GM11168 (cell line): Measurements from ENCODE around the gene SETBP1.

ENCODE experiments used
- in situ Hi-C: fragments of 300-500 bp; cut with MboI; formaldehyde crosslinking; loops from one replicate; pipeline ENCODE4 v1.12.0; 2022; ENCODE audit warnings: low sequenced_read_pairs; ENCODE audit not compliant: unreplicated experiment

The SETBP1 gene

DNA sequence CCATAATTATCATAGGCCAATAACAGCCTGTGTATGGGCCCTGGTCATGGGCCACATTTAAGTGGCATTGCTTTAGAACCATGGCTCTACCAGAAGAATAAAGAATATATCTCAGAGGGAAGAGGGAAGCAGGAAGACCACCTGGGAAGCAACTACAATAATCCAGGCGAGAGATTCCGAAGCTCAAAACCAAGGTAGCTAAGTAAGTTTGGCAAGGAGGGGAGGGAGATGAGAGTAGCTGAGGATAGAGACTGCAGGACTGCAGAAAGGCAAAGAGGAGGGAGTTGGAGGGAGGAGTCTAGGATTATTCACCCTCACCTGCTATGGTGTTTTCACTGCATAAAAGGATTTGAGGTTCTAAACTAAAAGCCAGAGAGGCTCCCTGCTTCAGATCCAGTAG is 293.5 kb downstream of the SETBP1 start:
- in situ Hi-C loops, result no loop called here

DNA sequence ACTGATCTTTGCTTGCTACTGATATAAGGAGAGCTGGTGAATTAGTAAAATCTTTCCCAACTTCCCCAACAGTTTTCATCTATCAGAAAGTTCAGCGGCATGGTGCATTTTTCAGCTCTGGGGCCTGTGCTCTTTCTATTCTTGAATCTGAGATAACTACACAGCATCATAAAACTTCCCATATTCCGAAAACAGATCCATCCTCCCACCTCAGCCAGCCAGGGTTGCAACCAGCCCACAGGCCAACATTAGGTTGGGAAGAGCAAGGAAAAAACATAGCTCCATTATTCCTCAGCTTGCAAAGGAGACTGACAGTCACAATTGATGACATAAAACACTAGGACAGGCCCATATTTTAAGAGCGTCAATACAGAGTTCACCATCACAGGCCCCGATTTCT is 297.2 kb downstream of the SETBP1 start:
- in situ Hi-C loops, result no loop called here

DNA sequence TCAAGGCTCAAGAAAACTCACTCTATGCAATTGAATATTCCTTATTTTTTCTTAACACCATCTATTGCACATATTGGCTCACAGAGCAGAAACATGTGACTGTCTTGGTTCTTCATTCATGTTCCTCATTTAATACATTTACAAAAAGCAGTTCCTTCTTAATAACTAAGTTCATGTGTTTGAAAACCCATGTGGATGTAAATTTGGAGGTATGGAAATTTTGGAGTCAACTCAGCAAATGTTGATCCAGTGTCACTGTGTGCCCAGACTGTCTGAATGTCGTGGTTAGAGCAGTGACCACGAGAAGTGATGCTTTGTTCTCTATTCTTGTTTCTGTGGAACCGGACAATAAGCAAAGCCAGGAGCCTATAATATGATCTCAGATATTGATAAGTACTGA is 299.1 kb downstream of the SETBP1 start:
- in situ Hi-C loops, result no loop called here

DNA sequence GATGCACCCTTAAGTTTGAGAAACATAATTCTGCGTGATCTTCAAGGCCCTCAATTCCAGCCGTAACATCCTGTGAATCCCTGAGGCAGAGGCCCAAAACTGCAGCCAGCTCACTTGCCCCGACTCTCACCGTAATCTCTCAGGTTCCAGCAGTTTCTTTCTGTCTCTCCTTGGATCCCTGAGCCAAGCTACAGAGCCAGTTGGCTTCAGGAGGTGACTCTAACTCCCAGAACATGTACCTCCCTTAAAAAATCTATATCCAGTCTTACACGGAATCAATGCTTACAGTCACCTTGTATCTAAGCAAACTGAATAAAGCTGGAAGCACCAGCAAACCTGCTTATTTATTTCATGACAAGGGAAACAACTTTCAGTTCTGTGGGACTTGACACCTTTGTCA is 300.4 kb downstream of the SETBP1 start:
- in situ Hi-C loops, result no loop called here

DNA sequence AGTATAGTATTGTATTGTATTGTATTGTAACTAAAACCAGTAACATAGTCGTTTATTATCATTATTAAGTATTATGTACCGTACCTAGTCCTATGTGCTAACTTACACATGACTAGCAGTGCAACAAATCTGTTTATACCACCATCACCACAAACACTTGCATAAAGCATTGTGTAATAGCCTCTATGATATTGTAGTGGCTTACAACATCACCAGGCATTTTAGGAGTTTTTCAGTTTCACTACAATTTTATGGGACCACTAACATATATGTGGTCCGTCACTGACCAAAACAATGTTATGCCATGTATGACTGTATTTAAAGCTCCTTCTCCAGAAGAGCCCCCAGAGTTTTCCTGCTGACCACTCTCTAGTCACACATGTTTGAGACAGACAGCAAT is 306.2 kb downstream of the SETBP1 start:
- in situ Hi-C loops, result no loop called here

DNA sequence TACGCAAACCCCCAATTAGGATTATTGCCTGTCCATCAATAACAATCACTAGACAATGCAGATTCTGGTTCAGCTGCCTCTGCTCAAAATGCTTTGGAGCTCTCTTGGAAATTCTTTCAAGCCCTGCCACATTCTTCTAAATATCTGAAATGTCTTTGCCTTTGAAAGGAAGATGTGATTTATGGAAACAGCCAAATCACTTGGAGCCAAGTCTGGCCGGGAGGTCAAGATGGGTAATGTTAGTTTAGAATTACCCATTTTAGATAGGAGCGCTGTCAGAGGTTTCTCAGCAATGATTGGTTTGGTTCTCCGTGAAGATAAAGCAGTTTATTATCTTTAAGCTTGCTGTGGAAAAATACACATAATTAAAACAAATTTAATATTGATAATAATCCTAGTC is 306.7 kb downstream of the SETBP1 start:
- in situ Hi-C loops, result no loop called here

DNA sequence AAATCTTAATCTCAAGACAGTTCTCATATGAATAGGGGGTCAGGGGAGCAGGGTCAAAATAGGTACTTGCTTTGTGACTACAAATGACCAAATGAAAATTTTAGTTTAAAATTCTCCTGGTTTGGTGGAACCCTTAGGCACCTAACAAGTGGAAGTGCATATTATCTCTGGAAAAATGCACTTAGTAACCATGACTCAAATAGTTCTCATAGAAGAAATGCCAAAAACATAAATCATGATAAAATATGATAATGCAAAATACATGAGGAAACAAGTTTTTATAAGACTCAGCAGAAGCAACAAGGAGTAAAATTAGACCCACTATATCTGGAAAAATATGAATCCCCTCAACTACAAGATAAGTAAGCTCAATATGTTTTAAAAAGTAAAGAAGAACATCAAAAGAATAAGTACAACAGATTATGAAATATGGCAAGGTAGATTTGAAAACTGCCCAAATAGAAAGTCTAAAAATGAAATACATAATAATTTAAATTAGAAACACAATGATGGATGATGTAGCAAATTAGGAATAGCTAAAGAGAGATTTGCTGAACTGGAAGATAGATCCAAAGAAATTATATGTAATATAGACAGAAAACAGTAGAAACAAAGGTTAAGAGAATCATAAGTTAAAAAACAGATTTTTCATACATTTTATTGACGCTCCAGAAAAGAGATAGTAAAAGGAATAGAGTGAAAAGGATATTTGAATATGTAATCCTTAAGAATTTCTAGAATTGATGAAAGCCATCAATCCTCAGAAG is 308.3 kb downstream of the SETBP1 start:
- in situ Hi-C loops, result no loop called here

DNA sequence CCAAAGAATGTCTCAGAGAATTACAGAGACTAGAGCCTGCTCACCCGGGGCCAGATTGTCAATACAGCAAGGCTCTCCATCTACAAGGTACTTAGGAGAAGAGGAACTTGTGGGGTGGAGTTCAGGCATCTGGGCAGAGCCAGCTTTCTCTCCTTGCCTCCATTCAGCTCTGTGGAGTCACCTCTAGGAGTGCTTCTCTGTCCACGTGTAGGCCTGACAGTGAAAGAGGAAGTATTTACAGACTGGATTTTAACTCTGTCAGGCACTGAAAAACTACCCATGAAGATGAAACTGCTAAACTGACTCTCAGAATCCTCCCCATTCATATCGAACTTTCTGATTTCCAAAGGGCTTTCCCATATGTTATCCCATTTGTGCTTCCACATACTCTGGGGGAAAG is 315.6 kb downstream of the SETBP1 start:
- in situ Hi-C loops, result no loop called here

DNA sequence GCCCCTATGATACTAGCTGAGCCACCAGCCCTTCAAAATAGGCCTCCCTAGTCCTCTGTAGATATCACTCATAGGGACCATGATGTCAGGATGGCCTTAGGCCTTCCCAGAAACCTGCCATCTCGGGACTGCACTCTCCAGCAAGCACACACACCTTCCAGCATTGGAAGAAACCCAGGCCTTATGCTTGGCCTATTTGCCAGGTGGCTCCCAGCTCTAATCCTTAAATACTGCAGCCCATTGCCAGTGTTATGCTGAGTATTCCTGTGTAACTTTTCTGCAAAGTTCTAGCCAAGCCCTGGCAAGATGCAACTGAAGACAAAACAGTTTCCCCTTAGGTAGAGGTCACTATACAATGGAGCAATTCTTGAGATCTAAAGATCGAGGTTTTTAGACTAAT is 316.5 kb downstream of the SETBP1 start:
- in situ Hi-C loops, result no loop called here

DNA sequence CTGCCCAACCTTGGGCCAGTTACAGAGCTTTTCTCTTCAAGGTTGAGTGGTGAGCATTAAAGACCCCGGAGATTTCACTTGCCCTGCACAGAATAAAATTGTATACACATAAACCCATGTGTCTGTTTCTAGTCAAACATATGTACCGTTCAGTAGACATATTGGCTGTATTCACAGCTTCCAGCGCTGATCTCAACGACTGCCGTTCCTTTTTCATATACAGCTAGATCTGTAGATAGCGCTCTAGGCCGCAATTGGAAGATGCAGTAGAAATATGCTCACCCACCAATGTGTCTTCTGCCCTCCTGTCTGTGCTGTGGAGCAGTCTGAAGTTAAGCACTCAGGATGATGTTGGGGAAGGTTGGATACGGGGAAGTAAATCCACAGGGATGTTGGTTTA is 317.7 kb downstream of the SETBP1 start:
- in situ Hi-C loops, result no loop called here

DNA sequence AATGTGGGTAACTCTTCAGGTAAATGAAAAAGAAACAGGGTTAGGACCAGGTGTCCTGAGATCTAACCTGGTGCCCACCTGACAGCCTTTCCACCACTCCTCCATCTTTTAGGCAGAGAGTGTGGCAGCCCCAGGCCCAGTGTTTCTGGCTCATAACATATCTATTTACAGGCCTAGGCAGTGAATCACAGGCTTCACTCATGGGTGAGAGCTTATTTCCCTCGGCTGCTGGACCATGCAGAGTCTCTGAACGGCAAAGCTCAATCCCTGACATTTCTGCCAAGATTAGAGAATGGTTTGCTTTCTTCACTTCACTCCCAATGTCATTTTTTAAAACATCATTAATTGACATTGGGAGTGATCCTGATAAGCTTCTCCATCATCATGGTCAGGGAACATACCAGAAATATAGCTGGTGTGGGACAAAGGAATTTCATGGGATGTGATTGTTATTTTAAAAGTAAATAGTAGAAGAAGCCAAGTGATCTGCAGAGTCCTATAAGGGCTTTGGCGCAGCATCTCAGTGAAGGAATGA is 323.9 kb downstream of the SETBP1 start:
- in situ Hi-C loops, result no loop called here

DNA sequence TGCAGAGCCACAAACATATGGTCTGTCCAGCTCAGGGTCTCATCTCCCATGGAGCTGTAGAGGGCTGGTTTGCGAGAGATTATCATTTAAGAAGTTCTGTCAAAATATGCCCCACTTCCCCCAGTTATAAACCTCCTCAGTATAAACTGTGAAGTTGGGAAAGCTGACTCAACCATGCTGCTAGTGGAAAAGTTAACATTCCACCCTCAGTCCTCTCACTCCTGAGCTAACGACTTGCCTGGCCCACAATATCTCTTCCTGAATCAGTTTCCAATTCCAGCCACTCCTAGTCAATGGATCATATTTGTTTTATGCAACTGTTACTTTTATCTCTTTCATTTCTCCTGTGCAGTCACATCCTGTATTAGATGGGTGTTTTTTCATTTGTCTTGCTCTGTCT is 326.2 kb downstream of the SETBP1 start:
- in situ Hi-C loops, result no loop called here

DNA sequence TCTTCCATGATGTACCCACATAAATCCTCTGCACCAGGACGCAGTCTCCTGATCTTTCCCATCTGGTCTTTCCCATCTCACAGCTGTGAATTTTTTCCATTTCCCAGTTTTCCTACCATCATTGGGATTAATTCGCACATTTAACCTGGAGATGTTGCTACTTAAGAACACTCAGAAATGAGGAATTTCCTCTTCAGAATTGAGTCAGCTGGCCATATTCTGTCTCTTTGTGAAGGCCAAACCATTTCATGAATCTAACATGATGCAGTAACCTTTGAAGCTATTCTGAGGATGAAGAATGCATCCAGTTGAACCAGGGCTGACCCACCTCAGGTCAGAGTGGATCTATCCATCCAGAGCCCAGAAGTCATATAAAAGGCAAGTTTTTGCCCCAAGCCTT is 326.8 kb downstream of the SETBP1 start:
- in situ Hi-C loops, result no loop called here

DNA sequence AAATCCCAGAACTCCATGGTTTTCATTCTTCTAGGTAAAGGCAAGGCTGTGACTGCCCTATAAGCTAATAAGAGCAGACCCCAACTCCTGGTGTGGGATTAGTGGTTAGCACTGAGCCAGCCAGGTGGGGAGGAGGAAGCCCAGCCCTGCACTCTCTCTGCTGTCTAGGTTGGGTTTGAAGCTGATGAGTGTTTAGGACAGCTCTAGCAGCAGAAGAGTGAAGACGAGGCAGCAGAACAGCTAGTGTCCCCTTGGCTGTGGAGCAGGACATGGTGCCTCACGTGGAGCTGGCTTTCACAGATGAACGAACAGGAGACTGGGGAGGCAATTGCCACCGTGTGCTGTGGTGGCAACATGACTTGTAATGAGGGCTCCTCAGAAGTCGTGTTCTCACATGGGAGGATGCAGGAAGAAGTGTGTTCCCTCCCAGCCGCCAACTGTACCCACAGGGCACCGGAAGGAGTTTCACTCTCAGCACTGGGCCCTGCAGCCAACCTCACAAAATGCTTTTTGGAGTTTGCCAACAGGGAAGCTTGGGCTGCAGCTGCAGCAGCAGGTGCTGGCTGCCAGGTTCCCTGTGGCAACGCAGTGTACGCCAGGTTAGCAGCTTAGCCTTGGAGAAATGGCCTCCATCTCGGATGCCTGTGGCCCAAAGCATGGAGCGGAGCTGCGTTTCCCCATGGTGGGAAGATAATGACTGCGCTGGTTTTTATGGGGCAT is 328.2 kb downstream of the SETBP1 start:
- in situ Hi-C loops, result no loop called here

DNA sequence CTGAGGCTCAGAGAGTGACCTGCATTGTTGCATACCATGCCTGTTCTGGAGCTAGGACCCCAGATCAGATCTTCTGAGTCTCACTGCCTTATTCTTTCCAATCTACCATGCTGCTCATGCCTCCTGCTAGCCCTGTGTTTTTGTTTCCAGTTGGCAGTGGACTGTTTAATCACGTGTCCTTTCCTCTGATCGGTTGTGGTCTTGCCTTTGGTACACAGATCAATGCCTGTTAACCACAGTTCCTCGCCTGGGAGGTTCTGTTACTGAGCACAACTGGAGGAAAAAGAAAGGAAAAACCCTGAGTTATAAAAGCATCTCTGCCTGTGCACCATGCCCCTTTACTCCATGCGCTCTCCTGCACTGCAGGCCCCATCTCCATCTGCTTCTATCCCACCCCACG is 329.1 kb downstream of the SETBP1 start:
- in situ Hi-C loops, result no loop called here

DNA sequence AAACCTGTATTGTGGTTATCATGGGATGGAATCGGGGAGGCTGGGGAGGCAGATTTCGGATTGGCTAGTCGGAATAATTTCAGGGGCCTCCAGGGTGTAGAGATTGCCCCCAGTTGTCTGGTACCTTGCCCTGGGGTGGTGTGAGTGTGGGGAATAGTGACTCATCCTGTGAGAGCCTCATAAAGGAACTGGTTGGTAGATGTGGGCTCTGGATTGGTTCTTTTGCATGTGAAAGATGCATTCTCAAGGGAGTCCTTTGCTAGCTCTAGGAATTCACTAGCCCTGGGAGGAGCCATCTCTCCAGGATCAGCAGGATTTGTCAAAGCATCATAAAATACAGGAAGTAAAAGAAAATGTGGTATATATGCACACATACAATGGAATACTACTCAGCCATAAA is 331.6 kb downstream of the SETBP1 start:
- in situ Hi-C loops, result no loop called here

DNA sequence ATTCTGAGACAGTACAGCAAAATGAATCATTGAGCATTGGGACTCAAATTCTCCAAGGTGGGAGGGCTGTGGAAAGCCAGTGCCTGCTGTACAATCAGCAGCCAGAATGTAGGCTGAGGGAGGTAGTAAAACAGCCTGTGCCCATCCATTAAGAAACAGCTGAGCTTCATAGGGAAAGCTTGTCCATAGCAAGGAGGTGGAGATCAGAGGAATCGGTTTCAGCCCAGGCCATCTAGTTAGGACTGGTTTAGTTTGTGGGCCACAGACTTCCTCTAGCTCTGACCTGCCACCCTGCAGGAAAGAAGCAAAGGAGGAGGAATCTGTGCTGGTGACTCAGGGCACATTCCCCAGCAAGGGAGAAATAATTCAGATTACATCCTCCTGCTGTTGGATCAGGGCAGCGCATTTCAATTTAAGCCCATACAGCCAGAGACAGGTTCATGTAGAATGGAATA is 333.4 kb downstream of the SETBP1 start:
- in situ Hi-C loops, result no loop called here

DNA sequence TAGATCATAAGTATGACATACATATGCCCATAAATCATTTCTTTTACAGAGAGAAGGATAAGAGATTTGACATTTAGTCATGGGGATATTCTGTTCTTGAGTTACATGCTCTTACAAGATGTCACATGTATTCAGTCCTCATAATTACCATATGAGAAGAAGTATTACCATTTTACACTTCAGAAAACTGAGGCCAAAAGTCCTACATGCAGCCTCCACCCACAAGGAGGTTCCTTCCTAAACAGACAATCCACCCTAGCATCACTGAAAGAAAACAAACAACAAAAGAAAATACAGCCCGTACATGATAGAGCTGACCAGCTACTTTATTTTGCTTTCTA is 335.1 kb downstream of the SETBP1 start:
- in situ Hi-C loops, result no loop called here

DNA sequence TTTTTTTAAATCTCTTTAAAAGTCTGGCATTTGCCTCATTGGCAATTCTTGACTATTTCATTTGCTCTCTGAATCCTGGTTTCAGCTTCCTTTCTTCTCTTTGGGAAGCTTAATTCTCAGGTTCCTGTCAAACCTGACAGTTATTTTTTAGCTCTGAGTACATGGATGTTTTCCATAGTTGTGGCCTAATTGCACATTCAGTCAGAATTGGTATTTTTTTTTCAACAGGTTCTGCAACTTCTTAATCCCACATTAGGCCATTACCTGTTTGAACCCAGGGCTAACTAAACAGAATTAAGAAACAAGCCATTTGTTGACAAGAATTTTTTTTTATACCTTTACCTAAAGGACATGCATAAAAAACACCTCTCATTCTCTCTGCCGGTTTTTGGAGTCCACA is 338.8 kb downstream of the SETBP1 start:
- in situ Hi-C loops, result no loop called here

DNA sequence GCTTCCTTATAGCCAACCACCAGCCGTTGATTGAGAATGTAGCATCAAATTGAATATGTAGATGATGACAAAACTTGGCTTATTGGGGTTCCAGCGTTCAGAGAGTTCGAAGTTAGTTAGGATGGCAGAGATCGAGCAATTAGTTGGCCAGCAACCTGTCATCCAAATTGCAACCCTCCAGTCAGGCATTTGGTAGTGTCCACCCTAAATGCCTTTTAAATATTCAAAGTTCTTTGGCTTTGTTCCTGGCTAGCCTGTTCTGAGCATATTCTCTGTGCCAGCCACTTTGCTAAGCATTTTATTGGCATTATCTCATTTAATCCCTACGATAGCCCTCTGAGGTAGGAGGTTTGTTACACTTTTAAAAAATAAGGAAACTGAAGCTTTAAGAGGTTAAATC is 342.8 kb downstream of the SETBP1 start:
- in situ Hi-C loops, result no loop called here

DNA sequence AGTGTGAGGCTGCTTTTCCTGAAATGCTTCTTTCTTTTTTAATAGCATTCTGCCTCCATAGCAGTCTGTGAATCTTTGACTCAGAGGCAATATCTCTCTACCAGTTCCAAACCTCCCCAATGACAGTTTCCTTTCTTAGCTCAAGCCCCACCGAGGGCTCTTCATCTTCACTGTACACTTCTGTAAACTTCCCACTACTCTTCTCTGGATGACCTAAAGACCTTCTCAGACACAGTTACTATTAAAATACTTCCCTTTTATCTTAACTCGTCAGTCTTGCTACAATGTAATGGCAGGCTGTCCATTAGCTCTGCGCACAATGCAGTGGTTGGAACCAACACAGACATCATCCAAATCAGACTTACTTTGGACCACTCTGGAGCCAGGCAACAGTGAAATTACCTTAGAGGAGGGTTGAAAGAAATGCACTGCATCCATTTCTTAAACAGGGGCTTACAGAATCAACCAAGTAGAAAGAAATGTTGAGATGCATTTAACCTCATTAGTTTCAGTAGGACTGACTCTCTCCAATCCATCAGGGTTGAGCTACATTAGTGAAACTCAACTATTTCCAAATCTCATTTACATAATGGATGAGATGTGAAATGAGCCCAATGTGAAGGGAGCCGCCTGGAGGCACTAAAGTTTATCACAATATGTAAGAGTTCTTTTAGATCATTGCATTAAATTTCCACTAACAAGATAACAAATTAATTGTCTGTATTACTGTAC is 343.8 kb downstream of the SETBP1 start:
- in situ Hi-C loops, result no loop called here
